ENCODE measurements around the gene OR8S1. TPM values are rescaled to one million over a fixed set of nuclear protein-coding genes. Genes with fewer than 3 reads are reported as not detected.
A peak's percentile ranks its signal among the peaks of the same experiment; 100 is the strongest.
"Not testable (repeated sequence)": the region's sequence is repeated elsewhere in the genome, so short reads cannot be mapped to it uniquely, and the experiment has no call there.

OR8S1 gene, protein sequence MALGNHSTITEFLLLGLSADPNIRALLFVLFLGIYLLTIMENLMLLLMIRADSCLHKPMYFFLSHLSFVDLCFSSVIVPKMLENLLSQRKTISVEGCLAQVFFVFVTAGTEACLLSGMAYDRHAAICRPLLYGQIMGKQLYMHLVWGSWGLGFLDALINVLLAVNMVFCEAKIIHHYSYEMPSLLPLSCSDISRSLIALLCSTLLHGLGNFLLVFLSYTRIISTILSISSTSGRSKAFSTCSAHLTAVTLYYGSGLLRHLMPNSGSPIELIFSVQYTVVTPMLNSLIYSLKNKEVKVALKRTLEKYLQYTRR
- not detected for polyA plus RNA-seq (2013, experiment 1 of 2; ENCODE audit: insufficient read length)
- not detected for polyA plus RNA-seq (2013, experiment 2 of 2; ENCODE audit: insufficient read length)

DNA sequence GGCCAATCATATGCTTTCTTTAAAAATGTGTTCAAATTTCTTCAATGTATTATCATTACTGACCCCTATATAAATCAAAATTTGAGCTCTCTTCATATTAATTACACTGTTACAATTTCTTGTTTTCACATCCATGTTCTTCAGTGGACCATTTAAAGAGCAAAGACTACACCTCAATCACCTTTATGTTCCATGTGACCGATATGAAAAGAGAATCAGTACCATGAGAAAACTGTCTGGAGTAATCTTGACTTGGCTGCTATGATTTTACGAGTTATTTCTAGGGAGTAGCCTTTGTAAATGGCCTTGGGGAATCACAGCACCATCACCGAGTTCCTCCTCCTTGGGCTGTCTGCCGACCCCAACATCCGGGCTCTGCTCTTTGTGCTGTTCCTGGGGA lies at the start of gene OR8S1:
OR8S1 (plus strand) TSS at position 301 of the 400 bp plus-strand sequence; CDS start at position 301, 0 bp downstream.
- DNase-seq = no peak

DNA sequence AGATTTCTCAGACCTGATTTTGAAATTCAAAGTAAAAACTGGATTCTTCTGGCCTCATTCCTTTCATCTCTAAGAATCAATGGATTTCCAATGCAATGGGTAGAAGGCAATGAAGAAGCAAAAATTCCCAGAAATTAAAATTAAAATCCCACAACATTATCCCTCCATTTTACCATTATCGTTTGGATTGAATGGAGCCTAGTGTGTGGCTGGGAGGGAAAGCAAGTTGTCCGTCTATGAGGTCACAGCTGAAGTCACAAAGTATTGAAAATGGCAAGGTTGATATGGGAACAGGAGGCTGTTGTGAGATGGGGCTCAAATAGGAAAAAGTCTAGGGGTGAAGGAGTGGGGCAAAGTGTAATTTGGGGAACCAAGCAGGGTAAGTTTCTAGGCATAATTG lies 43.2 kb upstream of the OR8S1 start, which contains the start of gene C12orf54:
C12orf54 (plus strand) TSS at position 301 of the 400 bp plus-strand sequence. CDS start 799 bp downstream, outside the sequence.
- no peak for DNase-seq

DNA sequence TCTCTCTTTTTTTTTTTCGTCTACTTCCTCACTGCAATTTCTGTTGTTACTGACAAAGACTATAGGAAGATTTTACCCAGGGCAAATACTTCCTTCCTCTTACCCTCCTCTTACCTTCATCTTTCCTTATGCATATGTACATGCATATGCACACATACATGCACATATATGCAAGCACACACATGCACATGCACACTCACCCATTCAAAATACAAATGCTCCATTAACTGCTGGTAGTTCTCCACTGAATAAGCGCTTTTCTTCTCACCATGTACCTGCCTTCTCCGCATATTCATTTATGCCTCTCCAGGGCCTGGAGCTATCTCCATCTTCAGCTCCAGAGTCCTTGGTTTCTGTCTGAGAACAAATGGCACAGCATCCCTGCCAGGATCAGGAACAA lies 42.5 kb upstream of the OR8S1 start:
- no peak for DNase-seq

DNA sequence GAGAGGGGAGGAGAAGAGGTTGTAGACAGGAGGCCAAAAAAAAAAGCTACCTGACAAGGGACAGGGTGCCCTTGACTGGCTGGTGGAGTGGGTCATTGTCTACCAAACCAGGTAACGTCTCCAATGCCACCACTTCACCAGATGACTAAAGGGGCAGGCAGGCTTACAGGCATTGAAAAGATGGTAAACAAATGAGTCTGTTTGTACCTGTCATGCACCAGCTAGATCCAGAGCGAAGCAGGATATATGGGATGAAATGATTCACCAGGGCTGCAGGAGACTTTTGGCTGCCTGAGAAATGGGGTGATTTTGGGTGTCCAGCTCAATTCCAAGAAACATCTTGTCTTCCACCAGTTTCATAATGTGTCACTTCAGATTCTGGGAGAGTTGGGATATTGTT lies 39.2 kb upstream of the OR8S1 start:
- DNase-seq = no peak

DNA sequence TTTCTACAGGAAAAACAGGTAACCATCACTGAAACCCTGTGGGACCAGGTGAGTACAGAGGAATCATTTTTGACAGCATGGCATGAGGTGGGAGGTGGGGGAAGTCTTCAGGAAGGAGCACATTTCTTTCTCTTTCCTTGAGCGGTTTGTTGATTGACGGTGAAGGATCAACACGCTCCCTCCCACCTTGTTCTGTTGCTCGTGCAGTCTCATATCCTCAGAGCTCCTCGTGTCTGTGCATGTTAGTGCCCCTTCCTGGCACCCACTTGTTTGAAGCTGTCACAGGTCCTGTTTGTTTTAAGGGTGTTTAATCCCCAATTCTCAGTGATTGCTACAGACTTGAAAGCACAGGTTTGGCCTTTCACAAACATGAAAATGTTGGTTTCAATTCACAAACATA lies 38.8 kb upstream of the OR8S1 start:
- DNase-seq = no peak

DNA sequence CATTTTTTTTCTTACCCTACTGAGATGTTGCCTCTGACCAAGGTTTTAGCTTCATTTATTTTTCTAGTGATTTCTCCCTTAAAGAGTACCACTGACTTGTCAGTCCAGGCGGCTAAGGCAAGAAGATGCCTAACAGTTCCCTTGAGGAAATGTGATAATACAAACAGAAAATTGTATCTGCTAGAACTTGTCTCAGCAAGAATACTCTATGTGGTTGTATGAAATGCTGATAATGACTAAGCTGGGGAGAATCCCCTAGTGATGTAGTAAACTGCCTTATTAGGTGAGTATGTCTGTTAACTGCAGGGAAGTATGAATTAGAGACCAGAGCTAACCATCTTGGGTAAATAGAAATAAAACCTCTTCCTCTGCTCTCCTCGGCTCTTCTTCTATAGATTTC lies 36.4 kb upstream of the OR8S1 start:
- peak; percentile 50 for DNase-seq

DNA sequence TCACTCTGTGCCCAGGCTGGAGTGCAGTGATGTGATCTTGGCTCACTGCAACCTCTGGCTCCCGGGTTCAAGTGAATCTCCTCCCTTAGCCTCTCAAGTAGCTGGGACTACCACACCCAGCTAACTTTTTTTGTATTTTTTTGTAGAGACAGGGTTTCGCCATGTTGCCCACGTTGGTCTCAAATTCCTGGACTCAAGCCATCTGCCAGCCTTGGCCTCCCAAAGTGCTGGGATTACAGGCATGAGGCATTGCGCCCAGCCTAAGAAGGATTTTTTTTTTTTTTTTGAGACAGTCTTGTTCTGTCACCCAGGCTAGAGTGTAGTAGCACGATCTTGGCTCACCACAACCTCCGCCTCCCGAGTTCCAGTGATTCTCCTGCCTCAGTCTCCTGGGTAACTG lies 36.0 kb upstream of the OR8S1 start:
- not testable (repeated sequence) for DNase-seq

DNA sequence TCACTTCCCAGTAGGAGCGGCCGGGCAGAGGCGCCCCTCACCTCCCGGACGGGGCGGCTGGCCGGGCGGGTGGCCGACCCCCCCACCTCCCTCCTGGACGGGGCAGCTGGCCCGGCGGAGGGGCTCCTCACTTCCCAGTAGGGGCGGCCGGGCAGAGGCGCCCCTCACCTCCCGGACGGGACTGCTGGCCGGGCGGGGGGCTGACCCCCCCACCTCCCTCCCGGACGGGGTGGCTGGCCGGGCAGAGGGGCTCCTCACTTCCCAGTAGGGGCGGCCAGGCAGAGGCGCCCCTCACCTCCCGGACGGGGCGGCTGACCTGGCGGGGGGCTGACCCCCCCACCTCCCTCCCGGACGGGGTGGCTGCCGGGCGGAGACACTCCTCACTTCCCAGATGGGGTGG lies 25.2 kb upstream of the OR8S1 start:
- not testable (repeated sequence) for DNase-seq

DNA sequence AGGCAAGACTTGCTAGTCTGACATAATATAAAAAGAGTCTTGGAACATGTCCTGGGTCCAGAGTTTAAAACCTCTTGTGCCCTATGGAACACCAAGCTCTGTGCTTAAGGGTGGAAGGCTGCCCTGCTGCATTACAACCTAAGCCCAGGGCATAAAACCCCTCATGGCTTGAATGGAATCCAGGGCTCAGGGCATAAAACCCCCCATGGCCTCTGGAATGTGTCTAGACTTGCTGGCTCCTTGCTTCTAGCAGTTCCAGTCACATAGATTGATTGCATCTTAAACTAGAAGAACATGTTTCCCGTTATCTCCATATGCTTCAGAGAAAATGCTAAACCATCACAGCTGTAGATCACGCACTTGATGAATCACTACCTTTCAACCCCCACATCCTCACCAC lies 18.6 kb upstream of the OR8S1 start:
- not testable (repeated sequence) for DNase-seq

DNA sequence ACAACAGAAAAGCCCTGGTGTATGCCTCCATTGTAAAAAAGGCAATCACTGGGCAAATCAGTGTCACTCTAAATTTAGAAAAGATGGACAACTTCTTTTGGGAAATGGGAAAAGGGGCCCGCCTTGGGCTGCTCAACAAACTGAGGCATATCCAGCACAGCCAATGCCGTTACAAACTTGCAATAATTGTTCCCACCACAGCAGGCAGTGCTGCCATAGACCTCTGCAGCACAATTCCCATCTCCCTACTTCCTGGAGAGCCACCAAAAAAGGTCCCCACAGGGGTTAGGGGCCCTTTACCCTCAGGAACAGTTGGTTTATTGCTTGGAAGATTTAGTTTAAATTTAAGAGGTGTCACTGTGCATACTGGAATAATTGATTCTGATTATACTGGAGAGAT lies 16.4 kb upstream of the OR8S1 start:
- DNase-seq = no peak

DNA sequence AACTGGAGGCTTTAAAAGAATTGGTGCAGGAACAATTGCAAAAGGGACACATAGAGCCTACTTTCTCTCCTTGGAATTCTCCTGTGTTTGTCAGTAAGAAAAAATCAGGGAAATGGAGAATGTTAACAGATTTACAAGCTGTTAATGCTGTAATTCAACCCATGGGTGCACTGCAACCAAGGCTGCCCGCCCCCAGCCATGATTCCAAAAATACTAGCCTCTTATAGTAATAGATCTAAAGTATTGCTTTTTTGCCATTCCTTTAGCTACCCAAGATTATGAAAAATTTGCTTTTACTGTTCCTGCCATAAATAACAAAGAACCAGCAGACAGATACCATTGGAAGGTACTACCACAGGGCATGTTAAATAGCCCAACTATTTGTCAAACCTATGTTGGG lies 15.3 kb upstream of the OR8S1 start:
- DNase-seq = no peak

DNA sequence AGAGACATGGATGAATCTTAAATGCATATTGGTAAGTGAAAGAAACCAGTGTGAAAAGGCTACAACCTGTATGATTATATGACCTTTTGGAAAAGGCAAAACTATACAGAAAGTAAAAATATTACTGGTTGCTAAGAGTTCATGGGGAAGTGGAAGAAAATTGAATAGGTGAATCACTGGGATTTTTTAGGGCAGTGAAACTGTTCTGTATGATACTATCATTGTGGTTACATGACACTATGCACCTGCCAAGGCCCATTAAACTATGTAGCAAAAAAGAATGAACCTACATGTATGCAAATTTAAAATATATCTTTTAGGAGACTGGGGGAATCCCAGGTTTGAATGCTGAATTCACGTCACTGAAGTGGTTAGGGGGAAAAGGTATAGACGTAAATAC lies 12.6 kb upstream of the OR8S1 start:
- DNase-seq = no peak

DNA sequence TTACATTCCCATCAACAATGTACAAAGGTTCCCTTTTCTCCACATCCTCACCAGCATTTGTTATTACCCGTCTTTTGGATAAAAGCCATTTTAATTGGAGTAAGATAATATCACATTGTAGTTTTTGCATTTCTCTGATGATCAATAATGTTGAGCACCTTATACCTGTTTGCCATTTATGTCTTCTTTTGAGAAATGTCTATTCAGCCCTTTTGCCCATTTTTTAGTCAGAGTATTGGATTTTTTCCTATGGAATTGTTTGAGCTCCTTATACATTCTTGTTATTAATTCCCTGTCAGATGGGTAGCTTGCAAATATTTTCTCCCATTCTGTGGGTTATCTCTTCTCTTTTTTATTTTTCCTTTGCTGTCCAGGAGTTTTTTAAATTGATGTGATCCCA lies 10.7 kb upstream of the OR8S1 start:
- DNase-seq = no peak

DNA sequence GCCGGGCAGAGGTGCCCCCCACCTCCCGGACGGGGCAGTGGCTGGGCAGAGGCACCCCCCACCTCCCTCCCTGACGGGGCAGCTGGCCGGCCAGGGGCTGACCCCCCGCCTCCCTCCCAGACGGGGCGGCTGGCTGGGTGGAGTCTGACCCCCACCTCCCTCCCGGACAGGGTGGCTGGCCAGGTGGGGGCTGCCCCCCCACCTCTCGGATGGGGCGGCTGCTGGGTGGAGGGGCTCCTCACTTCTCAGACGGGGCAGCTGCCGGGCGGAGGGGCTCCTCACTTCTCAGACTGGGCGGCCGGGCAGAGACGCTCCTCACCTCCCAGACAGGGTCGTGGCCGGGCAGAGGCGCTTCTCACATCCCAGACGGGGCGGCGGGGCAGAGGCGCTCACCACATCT lies 5.1 kb upstream of the OR8S1 start:
- DNase-seq = not testable (repeated sequence)

DNA sequence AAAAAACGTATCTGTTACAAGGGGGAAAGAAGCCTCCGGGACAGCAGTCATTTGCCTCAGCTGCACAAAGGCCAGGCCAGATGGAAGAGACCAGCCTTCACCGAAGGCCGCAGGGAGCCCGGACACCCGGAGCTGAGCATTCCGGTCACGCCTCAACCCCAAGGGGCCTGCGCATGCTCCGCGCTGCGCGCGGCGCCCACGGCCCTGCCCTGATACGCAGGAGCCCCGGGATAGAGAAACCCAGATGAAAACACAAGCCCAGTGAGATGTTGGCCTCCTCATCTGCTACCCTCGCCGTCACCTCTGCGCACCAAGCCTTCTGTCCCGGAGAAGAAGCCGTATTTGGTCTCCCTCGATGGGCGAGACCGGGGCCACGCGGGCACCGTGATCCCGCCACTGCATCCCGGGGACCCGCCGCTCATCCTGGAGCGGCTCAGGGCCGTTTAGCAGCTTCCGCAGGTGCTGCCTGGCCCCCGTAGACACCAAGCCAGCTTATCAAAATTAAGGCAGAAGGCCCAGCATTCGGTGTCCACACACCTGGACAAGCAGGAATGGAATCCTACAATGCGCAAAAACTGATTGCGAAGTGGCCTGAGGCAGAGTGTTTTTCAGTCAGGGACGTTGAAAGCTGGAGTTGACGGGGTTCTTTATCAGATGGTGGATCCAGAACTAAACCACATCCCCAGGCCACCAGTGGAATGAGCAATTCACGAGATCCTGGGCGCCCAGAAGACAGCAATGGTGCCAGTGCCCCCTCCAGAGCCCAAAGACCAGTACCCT lies 2.6 kb downstream of the OR8S1 start:
- DNase-seq = no peak

DNA sequence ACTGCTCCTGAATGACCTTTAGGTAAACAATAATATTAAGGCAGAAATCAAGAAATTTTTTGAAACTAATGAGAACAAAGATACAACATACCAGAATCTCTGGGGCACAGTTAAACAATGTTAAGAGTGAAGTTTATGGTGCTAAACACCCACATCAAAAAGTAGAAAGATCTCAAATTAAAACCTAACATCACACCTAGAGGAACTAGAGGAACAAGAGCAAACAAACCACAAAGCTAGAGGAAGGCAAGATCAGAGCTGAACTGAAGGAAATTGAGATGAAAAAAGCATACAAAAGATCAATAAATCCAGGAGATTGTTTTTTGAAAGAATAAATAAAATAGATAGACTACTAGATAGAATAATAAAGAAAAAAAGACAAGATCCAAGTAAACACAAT lies 7.2 kb downstream of the OR8S1 start:
- no peak for DNase-seq

DNA sequence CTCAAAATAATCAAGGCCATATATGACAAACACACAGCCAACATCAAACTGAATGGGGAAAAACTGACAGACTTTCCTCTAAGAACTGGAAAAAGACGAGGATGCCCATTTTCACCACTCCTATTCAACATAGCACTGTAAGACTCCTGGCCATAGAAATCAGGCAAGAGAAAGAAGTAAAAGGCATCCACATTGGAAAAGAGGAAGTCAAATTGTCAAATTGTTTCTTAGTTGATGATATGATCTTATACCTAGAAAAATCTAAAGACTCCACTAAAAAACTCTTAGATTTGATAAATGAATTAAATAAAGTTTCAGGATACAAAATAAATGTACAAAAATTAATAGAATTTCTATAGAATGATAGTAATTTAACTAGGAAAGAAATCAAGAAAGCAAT lies 11.2 kb downstream of the OR8S1 start:
- no peak for DNase-seq

DNA sequence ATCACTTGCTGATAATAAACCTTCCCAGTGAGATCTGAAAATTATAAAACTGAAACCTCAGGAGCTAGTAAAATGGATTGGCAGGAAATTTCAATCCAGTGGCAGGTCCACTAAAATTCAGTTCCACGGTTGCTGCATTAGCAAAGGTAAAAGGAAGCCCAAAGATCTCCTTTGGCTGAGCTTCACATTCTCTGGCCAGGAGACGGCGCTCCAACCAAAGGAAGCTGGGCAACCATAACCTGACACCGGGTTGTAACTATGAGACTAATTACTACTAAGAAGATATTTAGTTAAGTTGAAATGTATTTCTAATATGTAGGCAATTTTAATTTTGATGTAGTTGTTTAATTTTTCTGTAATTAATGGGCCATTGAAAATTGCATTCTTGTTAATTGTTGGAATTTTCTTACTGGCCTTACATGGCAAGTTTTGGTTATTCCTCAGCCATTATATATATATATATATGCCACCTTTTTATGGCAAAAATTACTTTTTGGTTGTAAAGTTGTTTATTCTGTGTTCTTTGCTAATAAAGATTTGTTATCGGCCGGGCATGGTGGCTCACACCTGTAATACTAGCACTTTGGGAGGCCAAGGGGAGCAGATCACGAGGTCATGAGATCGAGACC lies 17.0 kb downstream of the OR8S1 start:
- DNase-seq = peak; percentile 11

DNA sequence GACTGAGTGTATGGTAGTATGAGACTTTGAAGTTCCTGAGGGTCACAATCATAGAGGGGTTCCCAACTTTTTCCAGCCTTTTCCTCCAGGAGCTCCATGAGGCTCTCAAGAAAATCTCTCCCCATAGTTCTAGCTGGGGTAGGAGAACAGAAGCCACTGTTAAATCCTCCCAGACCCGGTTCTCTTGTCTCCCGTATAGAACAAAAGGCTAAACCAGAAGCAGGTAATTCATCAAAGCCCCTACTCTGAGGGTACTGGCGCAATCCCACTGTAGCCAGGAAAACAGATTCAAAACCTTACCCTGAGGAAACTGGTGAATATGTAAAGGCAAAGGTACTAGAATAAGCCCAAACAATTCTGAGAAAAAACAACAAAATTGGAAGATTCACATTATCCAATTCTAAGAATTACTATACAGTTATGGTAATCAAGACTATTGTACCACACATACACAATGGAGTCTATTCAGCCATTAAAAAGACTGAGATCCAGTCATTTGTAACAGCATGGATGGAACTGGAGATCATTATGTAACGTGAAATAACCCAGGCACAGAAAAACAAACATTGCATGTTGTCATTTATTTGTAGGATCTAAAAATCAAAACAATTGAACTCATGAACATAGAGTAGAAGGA lies 20.5 kb downstream of the OR8S1 start:
- DNase-seq = no peak

DNA sequence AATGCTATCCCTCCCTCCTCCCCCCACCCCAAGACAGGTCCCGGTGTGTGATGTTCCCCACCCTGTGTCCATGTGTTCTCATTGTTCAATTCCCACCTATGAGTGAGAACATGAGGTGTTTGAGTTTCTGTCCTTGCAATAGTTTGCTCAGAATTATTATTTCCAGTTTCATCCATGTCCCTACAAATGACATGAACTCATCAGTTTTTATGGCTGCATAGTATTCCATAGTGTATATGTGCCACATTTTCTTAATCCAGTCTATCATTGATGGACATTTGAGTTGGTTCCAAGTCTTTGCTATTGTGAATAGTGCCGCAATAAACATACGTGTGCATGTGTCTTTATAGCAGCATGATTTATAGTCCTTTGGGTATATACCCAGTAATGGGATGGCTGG lies 21.6 kb downstream of the OR8S1 start:
- DNase-seq = not testable (repeated sequence)

DNA sequence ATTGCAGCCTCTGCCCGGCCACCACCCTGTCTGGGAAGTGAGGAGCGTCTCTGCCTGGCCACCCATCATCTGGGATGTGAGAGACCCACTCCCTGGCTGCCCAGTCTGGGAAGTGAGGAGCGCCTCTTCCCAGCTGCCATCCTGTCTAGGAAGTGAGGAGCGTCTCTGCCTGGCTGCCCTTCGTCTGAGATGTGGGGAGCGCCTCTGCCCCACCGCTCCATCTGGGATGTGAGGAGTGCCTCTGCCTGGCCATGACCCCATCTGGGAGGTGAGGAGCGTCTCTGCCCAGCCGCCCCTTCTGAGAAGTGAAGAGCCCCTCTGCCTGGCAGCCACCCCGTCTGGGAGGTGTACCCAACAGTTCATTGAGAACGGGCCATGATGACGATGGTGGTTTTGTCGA lies 26.2 kb downstream of the OR8S1 start:
- DNase-seq = not testable (repeated sequence)

DNA sequence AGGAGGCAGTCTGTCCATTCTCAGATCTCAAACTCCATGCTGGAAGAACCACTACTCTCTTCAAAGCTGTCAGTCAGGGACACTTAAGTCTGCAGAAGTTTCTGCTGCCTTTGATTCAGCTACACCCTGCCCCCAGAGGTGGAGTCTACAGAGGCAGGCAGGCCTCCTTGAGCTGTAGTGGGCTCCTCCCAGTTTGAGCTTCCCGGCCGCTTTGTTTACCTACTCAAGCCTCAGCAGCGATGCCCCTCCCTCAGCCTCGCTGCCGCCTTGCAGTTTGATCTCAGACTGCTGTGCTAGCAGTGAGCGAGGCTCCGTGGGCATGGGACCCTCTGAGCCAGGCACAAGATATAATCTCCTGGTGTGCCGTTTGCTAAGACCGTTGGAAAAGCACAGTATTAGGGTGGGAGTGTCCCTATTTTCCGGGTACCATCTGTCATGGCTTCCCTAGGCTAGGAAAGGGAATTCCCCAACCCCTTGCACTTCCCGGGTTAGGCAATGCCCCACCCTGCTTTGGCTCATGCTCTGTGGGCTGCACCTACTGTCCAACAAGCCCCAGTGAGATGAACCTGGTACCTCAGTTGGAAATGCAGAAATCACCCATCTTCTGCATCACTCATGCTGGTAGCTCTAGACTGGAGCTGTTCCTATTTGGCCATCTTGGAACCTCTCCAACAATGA lies 28.4 kb downstream of the OR8S1 start:
- DNase-seq = not testable (repeated sequence)
